Measurements from ENCODE around the gene FKBP2. TPM values are rescaled to one million over a fixed set of nuclear protein-coding genes. Genes with fewer than 3 reads are reported as not detected.

FKBP2 gene
- total RNA-seq, 1 experiment from 2014 or later, result 27.8 TPM

GRCh38 chr11:64233913-64234586, 6.8 kb upstream of the FKBP2 start, which contains the start of gene VEGFB:
Gene VEGFB, plus strand, starts transcription at chr11:64234584. Its CDS starts 250 bp downstream, at chr11:64234834.
- H2AFZ ChIP-seq (ENCODE audit: low read length), result no peak within 1 kb of the TSS
- H4K20me1 ChIP-seq (ENCODE audit: insufficient read depth, low read depth, low read length), result 0 out of 2 replicates have a peak, but pooled peaks cover 7% of the 10 kb centered on the region
- DNase-seq, result peak; percentile 88
- H3K9ac ChIP-seq (ENCODE audit: low read length), result peak within 1 kb of the TSS; percentile 82
- peak within 1 kb of the TSS; percentile 91 for H3K4me3 ChIP-seq (ENCODE audit: low read length)
- H3K4me2 ChIP-seq (ENCODE audit: low read depth, low read length, poor library complexity, severe bottlenecking), result peak within 1 kb of the TSS; percentile 93
- peaks cover 14% of the 10 kb centered on the region for H3K79me2 ChIP-seq (ENCODE audit: low read length)
- H3K27me3 ChIP-seq (ENCODE audit: low read length), result no peaks in the 10 kb centered on the region
- peak within 1 kb of the TSS; percentile 65 for H3K27ac ChIP-seq (ENCODE audit: low read length)
- peaks cover 55% of the 10 kb centered on the region for H3K4me1 ChIP-seq (ENCODE audit: low read length)
- H3K9me3 ChIP-seq (ENCODE audit: low read length), result no peaks in the 10 kb centered on the region
- no peaks in the 10 kb centered on the region for H3K9me2 ChIP-seq (replicated peaks; ENCODE audit: insufficient read depth, low read length)
- H3K36me3 ChIP-seq (ENCODE audit: insufficient read depth, low read length), result 0 out of 2 replicates have a peak, but pooled peaks cover 5% of the 10 kb centered on the region

GRCh38 chr11:64234647-64235379, 6.1 kb upstream of the FKBP2 start:
- Histone ChIP-seq H3K4me2 (ENCODE audit: low read depth, low read length, poor library complexity, severe bottlenecking) (peak overlapping the region; percentile 93), H3K27me3 (ENCODE audit: low read length) (no peaks in the 10 kb centered on the region), H2AFZ (ENCODE audit: low read length) (no peak overlapping the region), H3K9me3 (ENCODE audit: low read length) (no peaks in the 10 kb centered on the region), H3K9ac (ENCODE audit: low read length) (peak overlapping the region; percentile 82), H3K4me3 (ENCODE audit: low read length) (peak overlapping the region; percentile 91), H3K9me2 (replicated peaks; ENCODE audit: insufficient read depth, low read length) (no peaks in the 10 kb centered on the region), H3K4me1 (ENCODE audit: low read length) (peaks cover 54% of the 10 kb centered on the region), H4K20me1 (ENCODE audit: insufficient read depth, low read depth, low read length) (0 out of 2 replicates have a peak, but pooled peaks cover 7% of the 10 kb centered on the region), H3K27ac (ENCODE audit: low read length) (peak overlapping the region; percentile 65), H3K36me3 (ENCODE audit: insufficient read depth, low read length) (0 out of 2 replicates have a peak, but pooled peaks cover 5% of the 10 kb centered on the region), H3K79me2 (ENCODE audit: low read length) (peaks cover 14% of the 10 kb centered on the region)
- peak; percentile 83 for DNase-seq

GRCh38 chr11:64235437-64236161, 5.3 kb upstream of the FKBP2 start:
- Histone ChIP-seq H3K4me3 (ENCODE audit: low read length) (peak overlapping the region; percentile 91), H3K36me3 (ENCODE audit: insufficient read depth, low read length) (0 out of 2 replicates have a peak, but pooled peaks cover 5% of the 10 kb centered on the region), H3K79me2 (ENCODE audit: low read length) (peaks cover 14% of the 10 kb centered on the region), H4K20me1 (ENCODE audit: insufficient read depth, low read depth, low read length) (0 out of 2 replicates have a peak, but pooled peaks cover 7% of the 10 kb centered on the region), H3K4me2 (ENCODE audit: low read depth, low read length, poor library complexity, severe bottlenecking) (peak overlapping the region; percentile 93), H3K27ac (ENCODE audit: low read length) (peak overlapping the region; percentile 65), H3K9ac (ENCODE audit: low read length) (peak overlapping the region; percentile 82), H3K9me3 (ENCODE audit: low read length) (no peaks in the 10 kb centered on the region), H2AFZ (ENCODE audit: low read length) (no peak overlapping the region), H3K9me2 (replicated peaks; ENCODE audit: insufficient read depth, low read length) (no peaks in the 10 kb centered on the region), H3K4me1 (ENCODE audit: low read length) (peaks cover 58% of the 10 kb centered on the region), H3K27me3 (ENCODE audit: low read length) (no peaks in the 10 kb centered on the region)
- DNase-seq, result no peak

- Histone ChIP-seq H3K9ac (ENCODE audit: low read length) (no peak overlapping the region), H3K4me2 (ENCODE audit: low read depth, low read length, poor library complexity, severe bottlenecking) (no peak overlapping the region), H3K27me3 (ENCODE audit: low read length) (no peaks in the 10 kb centered on the region), H4K20me1 (ENCODE audit: insufficient read depth, low read depth, low read length) (0 out of 2 replicates have a peak, but pooled peaks cover 7% of the 10 kb centered on the region), H3K4me1 (ENCODE audit: low read length) (peaks cover 48% of the 10 kb centered on the region), H3K9me2 (replicated peaks; ENCODE audit: insufficient read depth, low read length) (no peaks in the 10 kb centered on the region), H3K27ac (ENCODE audit: low read length) (no peak overlapping the region), H3K79me2 (ENCODE audit: low read length) (peaks cover 20% of the 10 kb centered on the region), H2AFZ (ENCODE audit: low read length) (no peak overlapping the region), H3K36me3 (ENCODE audit: insufficient read depth, low read length) (0 out of 2 replicates have a peak, but pooled peaks cover 5% of the 10 kb centered on the region), H3K4me3 (ENCODE audit: low read length) (no peak overlapping the region), H3K9me3 (ENCODE audit: low read length) (no peaks in the 10 kb centered on the region)
- DNase-seq, result no peak
These were observed 3.4 kb upstream of the FKBP2 start for GRCh38 chr11:64237484-64237951.

GRCh38 chr11:64238076-64238475, 2.8 kb upstream of the FKBP2 start:
- Histone ChIP-seq H3K27ac (ENCODE audit: low read length) (0 out of 2 replicates have a peak overlapping the region, but pooled peaks have one; percentile 55), H3K4me2 (ENCODE audit: low read depth, low read length, poor library complexity, severe bottlenecking) (no peak overlapping the region), H3K4me3 (ENCODE audit: low read length) (no peak overlapping the region), H3K36me3 (ENCODE audit: insufficient read depth, low read length) (0 out of 2 replicates have a peak, but pooled peaks cover 5% of the 10 kb centered on the region), H3K9ac (ENCODE audit: low read length) (no peak overlapping the region), H3K79me2 (ENCODE audit: low read length) (peaks cover 22% of the 10 kb centered on the region), H2AFZ (ENCODE audit: low read length) (no peak overlapping the region), H3K9me3 (ENCODE audit: low read length) (no peaks in the 10 kb centered on the region), H3K9me2 (replicated peaks; ENCODE audit: insufficient read depth, low read length) (no peaks in the 10 kb centered on the region), H4K20me1 (ENCODE audit: insufficient read depth, low read depth, low read length) (peaks cover 7% of the 10 kb centered on the region; the same call in 1 of the 2 replicates), H3K27me3 (ENCODE audit: low read length) (no peaks in the 10 kb centered on the region), H3K4me1 (ENCODE audit: low read length) (peaks cover 48% of the 10 kb centered on the region)
- DNase-seq, result no peak

GRCh38 chr11:64238999-64239398, 1.9 kb upstream of the FKBP2 start:
- Histone ChIP-seq H3K27me3 (ENCODE audit: low read length) (no peaks in the 10 kb centered on the region), H3K4me2 (ENCODE audit: low read depth, low read length, poor library complexity, severe bottlenecking) (peak overlapping the region; percentile 80), H4K20me1 (ENCODE audit: insufficient read depth, low read depth, low read length) (peaks cover 7% of the 10 kb centered on the region; the same call in 1 of the 2 replicates), H3K27ac (ENCODE audit: low read length) (peak overlapping the region; percentile 55), H3K9ac (ENCODE audit: low read length) (peak overlapping the region; percentile 28), H3K79me2 (ENCODE audit: low read length) (peaks cover 28% of the 10 kb centered on the region), H3K36me3 (ENCODE audit: insufficient read depth, low read length) (peaks cover 10% of the 10 kb centered on the region; the same call in 1 of the 2 replicates), H2AFZ (ENCODE audit: low read length) (no peak overlapping the region), H3K9me3 (ENCODE audit: low read length) (no peaks in the 10 kb centered on the region), H3K4me3 (ENCODE audit: low read length) (no peak overlapping the region), H3K4me1 (ENCODE audit: low read length) (peaks cover 50% of the 10 kb centered on the region), H3K9me2 (replicated peaks; ENCODE audit: insufficient read depth, low read length) (no peaks in the 10 kb centered on the region)
- DNase-seq, result no peak

GRCh38 chr11:64239662-64240434, 1.0 kb upstream of the FKBP2 start:
- Histone ChIP-seq H3K27ac (ENCODE audit: low read length) (peak overlapping the region; percentile 81), H3K36me3 (ENCODE audit: insufficient read depth, low read length) (peaks cover 10% of the 10 kb centered on the region; the same call in 1 of the 2 replicates), H3K27me3 (ENCODE audit: low read length) (no peaks in the 10 kb centered on the region), H3K9ac (ENCODE audit: low read length) (peak overlapping the region; percentile 88), H3K4me1 (ENCODE audit: low read length) (peaks cover 57% of the 10 kb centered on the region), H3K79me2 (ENCODE audit: low read length) (peaks cover 29% of the 10 kb centered on the region), H3K9me3 (ENCODE audit: low read length) (no peaks in the 10 kb centered on the region), H3K4me2 (ENCODE audit: low read depth, low read length, poor library complexity, severe bottlenecking) (peak overlapping the region; percentile 80), H4K20me1 (ENCODE audit: insufficient read depth, low read depth, low read length) (peaks cover 8% of the 10 kb centered on the region; the same call in 1 of the 2 replicates), H2AFZ (ENCODE audit: low read length) (no peak overlapping the region), H3K9me2 (replicated peaks; ENCODE audit: insufficient read depth, low read length) (no peaks in the 10 kb centered on the region), H3K4me3 (ENCODE audit: low read length) (peak overlapping the region; percentile 85)
- peak; percentile 85 for DNase-seq

All from Karpas-422 (cell line).